Stimulated activated CD4-positive, alpha-beta T cell treated with anti-CD3 and anti-CD28 coated beads, Interleukin-12 subunit alpha, Interleukin-12 subunit beta, amount 100 ng/mL, for 4 hours (primary cell): ENCODE data around the gene NPB.

ENCODE experiments used
- DNase-seq: peaks from one replicate; pipeline ENCODE4 v3.0.0-alpha.2; 2020

The NPB gene

GRCh38 chr17:81902023-81902652, at the start of gene NPB:
Gene NPB, plus strand, starts transcription at chr17:81902238. Its CDS starts 40 bp downstream, at chr17:81902278.
- DNase-seq, result no peak

GRCh38 chr17:81854974-81855774, 46.9 kb upstream of the NPB start:
- DNase-seq, result no peak

- no peak for DNase-seq
Observed at GRCh38 chr17:81858170-81858966, 43.7 kb upstream of the NPB start.

DNA sequence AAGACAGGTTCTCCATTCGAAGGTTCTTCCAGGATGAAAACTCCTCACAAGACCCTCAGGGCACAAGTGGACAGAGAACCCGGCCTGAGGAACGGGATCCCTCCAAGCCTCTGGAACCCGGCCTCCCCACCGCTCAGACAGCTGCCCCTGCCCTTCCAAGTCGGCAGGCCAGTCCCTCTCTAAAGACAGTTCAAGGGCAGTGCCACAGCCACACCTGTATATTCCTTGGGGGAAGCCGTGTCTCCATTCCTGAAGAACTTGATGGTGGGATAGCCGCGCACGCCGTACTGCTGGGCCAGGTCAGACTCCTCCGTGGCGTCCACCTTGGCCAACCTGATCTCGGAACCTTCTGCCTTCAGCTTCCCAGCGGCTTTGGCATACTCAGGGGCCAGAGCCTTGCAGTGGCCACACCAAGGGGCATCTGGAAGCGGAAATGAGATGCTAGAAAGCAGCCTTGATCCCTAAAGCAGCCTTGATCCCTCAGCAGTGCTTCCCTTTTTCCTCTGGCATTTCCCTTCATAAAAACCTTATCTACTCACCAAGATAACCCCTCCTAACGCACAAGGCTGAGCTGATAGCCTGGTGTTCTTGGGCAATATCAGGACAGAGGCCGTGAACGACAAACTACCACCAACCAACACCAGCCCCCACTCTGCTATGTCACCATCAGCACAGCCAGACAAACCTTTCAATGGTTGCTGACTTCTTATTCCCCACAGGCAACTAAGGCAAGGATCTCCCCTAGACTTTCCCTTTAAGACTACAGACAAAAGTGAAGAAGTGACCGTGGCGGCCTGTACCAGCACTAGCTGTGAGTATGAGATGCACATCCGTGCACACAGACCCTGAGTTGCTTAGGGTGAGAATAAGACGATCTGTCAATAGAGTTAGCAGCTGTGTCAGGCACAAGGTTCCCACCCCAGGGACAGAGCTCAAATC, 42.8 kb upstream of the NPB start:
- no peak for DNase-seq

DNA sequence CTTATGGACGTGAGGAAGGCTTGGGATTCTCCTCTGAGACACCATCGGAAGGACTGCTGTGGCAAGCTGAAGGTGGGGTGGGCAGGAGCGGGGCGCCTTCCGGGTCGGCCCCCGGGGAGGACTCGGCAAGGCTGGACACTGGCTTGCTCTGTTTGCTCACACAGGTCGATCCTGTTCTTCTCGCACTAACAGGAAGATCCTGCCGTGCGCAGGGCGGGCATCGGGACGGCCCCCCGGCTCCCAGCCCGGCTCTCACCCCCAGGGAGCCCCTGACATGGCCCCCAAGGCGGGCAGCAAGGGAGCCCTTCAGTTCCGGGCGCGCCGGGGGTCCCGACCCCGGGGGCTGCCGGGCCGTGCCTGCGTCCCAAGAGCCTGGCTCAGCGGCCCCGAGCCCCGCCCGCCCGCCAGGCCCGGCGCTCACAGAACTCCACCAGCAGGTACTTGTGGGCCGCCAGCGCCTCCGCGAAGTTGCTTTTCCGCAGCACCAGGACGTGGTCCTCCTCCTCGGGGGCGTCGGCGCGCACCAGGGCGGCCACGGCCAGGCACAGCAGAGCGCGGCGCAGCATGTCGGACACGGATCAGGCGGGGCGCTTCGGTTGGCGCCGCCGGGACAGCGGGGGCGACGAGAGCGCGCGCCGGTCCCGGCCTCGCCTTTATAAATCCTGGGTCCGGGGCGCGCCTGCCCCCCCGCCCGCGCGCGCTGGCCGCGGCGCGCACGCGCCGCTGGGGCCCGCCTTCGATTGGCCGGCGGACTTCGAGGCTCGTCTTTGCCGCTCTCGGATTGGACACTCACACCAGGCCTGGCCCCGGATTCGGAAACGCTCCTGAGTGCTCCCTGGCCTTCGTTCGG, 41.9 kb upstream of the NPB start, which contains the start of gene P4HB:
Gene P4HB, minus strand, starts transcription at position 630 of the 850 bp plus-strand sequence. Its CDS starts 64 bp downstream, at position 566.
- DNase-seq, result peak; percentile 21

GRCh38 chr17:81860756-81861568, 41.1 kb upstream of the NPB start:
- peak; percentile 99 for DNase-seq

GRCh38 chr17:81863123-81863675, 38.8 kb upstream of the NPB start:
- DNase-seq, result no peak

DNA sequence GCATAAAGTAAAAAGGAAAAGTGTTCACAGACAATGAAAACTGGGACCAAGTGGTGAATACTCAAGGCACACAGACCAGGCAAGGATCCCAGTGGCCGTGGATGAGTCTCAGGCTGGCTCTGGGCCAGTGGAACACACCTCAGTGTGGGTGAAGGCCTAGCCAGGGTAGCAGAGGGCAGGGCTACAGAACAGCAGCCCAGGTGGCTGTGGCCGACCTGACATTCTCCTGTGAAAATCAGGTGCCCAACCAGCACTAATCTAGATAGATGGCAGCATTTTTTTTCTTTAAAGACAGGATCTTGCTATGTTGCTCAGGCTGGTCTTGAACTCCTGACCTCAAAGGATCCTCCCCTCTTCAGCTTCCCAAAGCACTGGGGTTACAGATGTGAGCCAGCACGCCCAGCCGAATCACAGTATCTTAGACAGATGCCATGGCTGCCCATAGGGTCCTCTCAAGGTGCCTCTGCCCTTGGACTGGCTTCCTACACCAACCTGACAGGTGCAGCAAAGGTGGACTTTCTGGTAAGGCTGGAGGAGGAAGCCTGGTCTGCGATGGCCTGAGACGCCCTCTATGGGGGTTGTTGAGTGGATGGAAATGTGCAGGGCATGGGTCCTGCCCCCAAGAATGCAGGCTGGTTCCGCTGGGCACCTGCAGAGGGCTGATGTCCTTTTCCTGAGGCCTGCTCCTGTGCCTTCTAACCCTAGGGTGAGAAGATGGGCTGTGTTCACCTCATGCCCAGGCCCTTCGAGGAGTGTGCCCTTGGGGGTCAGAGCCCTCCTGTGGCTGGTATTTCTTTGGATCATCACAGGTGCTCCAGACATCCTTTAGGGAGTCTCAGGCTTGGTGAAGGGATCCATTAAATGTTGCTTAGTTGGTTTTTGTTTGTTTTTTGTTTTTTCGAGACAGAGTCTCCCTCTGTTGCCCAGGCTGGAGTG, 37.9 kb upstream of the NPB start:
- DNase-seq, result no peak

- DNase-seq, result no peak
Observed at GRCh38 chr17:81865358-81865732, 36.7 kb upstream of the NPB start.

DNA sequence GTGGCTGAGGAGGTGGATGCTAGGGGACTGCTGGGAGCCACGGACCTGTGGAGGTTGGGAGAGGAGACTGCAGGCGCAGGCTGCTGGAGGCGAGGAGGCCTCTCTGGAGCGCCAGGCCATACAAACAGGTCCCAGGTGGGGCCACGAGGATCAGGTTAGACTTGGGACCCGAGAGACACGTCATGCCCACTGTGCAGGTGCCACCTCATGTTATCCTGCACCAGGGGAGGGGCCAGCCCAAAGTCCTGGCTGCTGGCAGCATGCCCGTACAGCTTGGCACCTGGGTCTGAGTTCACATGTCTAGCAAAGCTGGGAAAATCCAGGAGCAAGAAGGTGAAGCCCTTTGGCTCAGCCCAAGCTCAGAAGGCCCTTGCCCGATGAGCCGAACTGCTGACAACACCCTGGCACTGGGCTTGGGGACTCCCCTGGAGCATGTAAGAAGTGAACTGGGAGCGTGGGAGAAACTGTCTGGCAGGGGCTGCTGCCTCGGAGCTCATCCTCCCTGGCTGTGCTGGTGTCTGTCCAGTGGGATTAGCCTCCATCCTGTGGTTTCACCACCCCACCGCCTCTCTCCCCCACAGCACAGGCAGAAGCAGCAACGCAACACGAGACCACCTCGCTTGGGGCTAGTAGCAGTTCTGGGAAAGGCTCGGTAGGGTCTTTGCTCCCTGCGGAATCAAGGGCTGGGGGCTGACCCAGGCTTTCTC, 36.2 kb upstream of the NPB start:
- no peak for DNase-seq

DNA sequence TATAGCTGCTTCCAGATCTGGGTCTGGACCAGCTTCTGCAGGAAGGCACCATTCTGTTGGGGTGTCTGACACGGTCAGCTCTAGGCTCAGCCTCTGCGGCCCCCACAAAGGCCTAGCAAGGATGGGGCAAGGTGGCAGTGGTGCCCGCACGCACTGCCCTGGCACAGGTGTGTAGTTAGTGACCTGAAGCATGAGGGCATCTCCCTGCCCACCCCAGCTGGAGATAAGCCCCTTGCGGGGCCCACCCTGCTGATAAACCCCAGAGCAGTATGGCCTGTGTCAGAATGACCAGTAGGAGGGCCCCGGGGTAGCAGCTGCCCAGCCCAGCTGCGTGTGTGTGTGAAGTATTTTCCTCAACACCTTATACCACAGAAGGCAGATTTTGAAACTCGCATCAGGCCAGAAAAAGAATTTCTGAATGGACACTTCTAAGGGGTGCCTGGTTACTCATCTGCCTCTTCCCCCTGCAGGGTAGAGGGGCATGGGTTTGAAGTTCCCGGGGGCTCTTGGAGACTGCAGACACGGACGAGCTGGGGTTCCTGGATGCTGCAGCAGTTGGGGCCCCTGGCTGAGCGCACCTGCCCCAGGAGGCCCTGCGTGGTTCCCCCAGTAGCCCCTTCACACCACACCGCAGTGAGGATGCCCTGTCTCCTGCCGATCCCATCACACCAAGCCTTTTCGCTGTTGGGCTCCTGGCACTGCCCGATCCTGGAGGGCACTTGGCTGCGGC, 35.4 kb upstream of the NPB start:
- peak; percentile 19 for DNase-seq

DNA sequence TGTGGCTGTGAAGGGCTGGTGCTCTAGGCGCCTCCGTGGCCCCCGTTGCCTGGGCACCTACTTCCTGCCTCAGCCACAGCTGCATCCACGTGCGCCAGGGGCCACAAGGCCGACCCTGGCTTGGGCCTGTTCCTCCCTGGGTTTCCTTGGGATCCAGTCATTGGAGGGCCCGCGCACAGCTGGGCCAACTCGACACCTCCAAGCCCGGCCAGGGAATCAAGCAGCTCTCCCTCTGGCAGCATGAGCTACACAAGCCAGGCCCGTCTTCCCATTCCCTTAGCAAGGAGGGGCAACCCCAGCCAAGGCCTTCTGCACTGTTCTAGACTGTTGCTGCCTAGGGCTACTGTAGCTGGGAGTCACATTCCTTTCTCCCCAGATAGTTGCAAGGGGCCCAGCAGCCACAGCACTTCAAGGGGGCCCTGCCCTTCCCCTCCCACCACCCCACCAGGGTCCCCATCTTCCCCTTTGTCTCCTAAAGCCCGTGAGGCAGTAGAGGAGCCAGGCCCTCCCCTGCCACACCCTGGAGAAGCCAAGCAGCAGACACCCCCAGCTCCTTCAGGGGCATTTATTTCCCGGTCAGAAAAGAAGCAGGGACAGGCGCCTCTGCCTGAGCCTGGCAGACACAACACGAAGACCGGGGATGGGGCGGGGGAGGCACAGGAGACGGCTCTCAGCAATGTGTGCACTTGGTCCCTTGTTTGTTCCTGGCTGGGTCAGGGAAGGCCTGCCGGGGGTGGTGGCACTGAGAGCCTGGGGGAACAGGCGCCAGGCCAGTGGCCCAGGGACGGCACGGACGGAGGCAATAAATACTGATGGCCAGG, 34.7 kb upstream of the NPB start:
- peak; percentile 40 for DNase-seq

DNA sequence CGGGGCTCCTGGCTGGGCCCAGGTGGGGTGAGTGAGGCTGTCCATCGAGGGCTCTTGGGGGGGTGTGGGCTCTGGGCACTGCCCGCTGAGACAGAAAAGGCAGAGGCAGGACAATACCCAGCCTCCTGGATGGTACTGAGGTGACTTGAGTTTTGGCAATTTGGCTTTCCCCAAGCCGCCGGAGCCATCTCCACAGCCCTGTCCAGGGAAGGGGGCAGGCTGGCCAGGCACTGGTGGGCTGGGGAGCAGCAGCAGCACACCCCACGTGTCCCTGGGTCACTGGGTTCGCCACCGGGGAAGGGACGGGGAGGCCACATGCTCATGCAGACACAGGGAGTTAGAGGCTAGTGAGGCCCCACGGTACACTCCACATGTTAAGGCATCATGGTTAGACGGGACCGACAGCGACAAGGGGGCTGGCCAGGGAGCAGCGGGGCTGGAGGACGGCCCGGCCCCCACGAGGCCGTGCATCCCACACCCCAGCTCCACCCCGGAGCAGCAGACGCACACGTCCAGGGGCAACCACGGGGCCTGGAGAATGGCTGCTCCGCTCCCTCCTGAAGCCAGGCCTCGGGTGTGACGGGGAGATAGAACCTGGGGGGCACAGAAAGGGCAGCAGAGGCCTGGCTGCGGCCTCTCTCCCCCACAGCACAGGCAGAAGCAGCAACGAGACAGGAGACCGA, 33.9 kb upstream of the NPB start:
- DNase-seq, result peak; percentile 23

GRCh38 chr17:81868674-81869220, 33.3 kb upstream of the NPB start:
- DNase-seq, result peak; percentile 25

- peak; percentile 46 for DNase-seq
Observed at GRCh38 chr17:81869221-81870130, 32.6 kb upstream of the NPB start.
